C4-2B (cell line): ENCODE results near the gene AHSG.

Experiments used
- CTCF ChIP-seq: fragments of 450-650 bp; conservative IDR thresholded peaks from 2 replicates; pipeline ENCODE4 v1.5.1; 2017; ENCODE audit warnings: mild to moderate bottlenecking
- ZFX ChIP-seq: fragments of 450-650 bp; IDR thresholded peaks from 2 replicates; pipeline ENCODE4 v1.6.1; 2017

GRCh38 chr3:186594591-186595113 is 18.2 kb upstream of the AHSG start:
- no peak for TF ChIP-seq CTCF
- TF ChIP-seq ZFX = no peak
